Central memory CD8-positive, alpha-beta T cell (primary cell): ENCODE results near the gene DZIP1.

Experiments used
- ATAC-seq: fragments of 150-1000 bp; cut with Tn5 transposase; replicated peaks from 2 replicates; pipeline ENCODE4 v1.10.0; 2022; ENCODE audit warnings: mild to moderate bottlenecking, moderate FRiP score, moderate number of reproducible peaks; ENCODE audit not compliant: poor library complexity, severe bottlenecking; ENCODE audit errors: extremely low read depth
- DNase-seq, 2 donors: peaks; one replicate each; pipeline ENCODE4 v3.0.0; 2021; ENCODE audit warnings: low spot score in 2 of 2
- H3K27ac Mint-ChIP-seq: one replicate; pipeline ENCODE4 v1.8.0; 2022; ENCODE audit warnings: low read depth, mild to moderate bottlenecking, moderate library complexity, mixed read lengths
- H3K27me3 Mint-ChIP-seq: one replicate; pipeline ENCODE4 v1.8.0; 2022; ENCODE audit warnings: mixed read lengths
- H3K36me3 Mint-ChIP-seq: one replicate; pipeline ENCODE4 v1.8.0; 2022; ENCODE audit warnings: mild to moderate bottlenecking, moderate library complexity, mixed read lengths; ENCODE audit not compliant: insufficient read depth
- H3K4me1 Mint-ChIP-seq: one replicate; pipeline ENCODE4 v1.8.0; 2022; ENCODE audit warnings: mixed read lengths
- H3K4me3 Mint-ChIP-seq: one replicate; pipeline ENCODE4 v1.8.0; 2022; ENCODE audit warnings: mild to moderate bottlenecking, moderate library complexity, mixed read lengths
- H3K9me3 Mint-ChIP-seq: one replicate; pipeline ENCODE4 v1.8.0; 2022; ENCODE audit warnings: mixed read lengths

DZIP1 gene

GRCh38 chr13:95636853-95637252 is 7.7 kb downstream of the DZIP1 start:
- peaks cover 49% of the 10 kb centered on the region for H3K27me3 Mint-ChIP-seq
- H3K9me3 Mint-ChIP-seq: no peaks in the 10 kb centered on the region
- no peak overlapping the region for H3K27ac Mint-ChIP-seq
- H3K4me1 Mint-ChIP-seq: no peaks in the 10 kb centered on the region
- H3K4me3 Mint-ChIP-seq: no peak overlapping the region
- H3K36me3 Mint-ChIP-seq: no peaks in the 10 kb centered on the region
- DNase-seq (no peak), ATAC-seq (no peak)

GRCh38 chr13:95630593-95630992 is 13.9 kb downstream of the DZIP1 start:
- H3K27ac Mint-ChIP-seq: no peak overlapping the region
- DNase-seq: no peak
- H3K9me3 Mint-ChIP-seq: no peaks in the 10 kb centered on the region
- H3K36me3 Mint-ChIP-seq: no peaks in the 10 kb centered on the region
- H3K4me3 Mint-ChIP-seq: no peak overlapping the region
- no peaks in the 10 kb centered on the region for H3K4me1 Mint-ChIP-seq
- H3K27me3 Mint-ChIP-seq: peaks cover 47% of the 10 kb centered on the region
- ATAC-seq: no peak

DNA sequence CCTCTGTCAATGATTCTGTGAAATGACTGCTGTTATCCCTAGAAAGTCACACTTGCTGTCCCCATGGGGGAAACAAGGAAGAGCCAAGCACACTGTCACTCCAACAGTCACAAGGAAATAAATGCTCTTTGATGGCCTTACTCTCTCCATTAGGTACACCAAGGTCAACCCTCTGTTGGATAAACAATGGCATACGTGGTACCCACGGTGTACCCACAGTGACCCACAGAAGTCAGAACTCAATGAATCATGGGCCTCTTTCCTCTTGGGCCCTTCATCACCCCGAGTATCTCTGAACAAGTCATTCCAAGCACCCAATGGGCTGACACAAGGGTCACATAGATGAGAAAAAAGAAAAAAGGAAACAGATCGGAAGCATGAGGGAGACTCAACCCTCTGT is 15.4 kb downstream of the DZIP1 start:
- Mint-ChIP-seq H3K4me3 (no peak overlapping the region), H3K9me3 (no peaks in the 10 kb centered on the region), H3K4me1 (no peaks in the 10 kb centered on the region), H3K27me3 (peaks cover 48% of the 10 kb centered on the region), H3K36me3 (no peaks in the 10 kb centered on the region), H3K27ac (no peak overlapping the region)
- ATAC-seq: no peak
- DNase-seq: no peak

DNA sequence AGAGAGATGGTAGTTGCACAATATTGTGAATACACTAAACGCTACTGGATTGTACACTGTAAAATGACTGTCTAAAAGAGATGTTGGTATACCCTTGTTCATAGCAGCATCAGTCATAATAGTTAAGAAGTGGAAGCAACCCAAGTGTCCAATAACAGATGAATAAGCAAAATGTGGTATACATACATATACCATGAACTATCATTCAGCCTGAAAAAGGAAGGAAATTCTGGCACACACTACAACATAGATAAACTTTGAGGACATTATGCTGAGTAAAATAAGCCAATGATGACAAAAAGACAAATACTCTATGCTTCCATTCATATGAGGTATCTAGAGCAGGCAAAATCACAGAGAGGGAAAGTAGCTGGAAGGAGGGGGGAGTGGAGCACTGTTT is 16.0 kb downstream of the DZIP1 start:
- Mint-ChIP-seq H3K4me3 (no peak overlapping the region), H3K4me1 (no peaks in the 10 kb centered on the region), H3K27ac (no peak overlapping the region), H3K27me3 (peaks cover 44% of the 10 kb centered on the region), H3K36me3 (no peaks in the 10 kb centered on the region), H3K9me3 (no peaks in the 10 kb centered on the region)
- no peak for DNase-seq
- ATAC-seq: no peak

GRCh38 chr13:95627590-95627989 is 16.9 kb downstream of the DZIP1 start:
- H3K4me3 Mint-ChIP-seq: no peak overlapping the region
- H3K27me3 Mint-ChIP-seq: peaks cover 42% of the 10 kb centered on the region
- DNase-seq: no peak
- H3K9me3 Mint-ChIP-seq: no peaks in the 10 kb centered on the region
- no peaks in the 10 kb centered on the region for H3K36me3 Mint-ChIP-seq
- ATAC-seq: no peak
- no peaks in the 10 kb centered on the region for H3K4me1 Mint-ChIP-seq
- no peak overlapping the region for H3K27ac Mint-ChIP-seq

- no peaks in the 10 kb centered on the region for H3K36me3 Mint-ChIP-seq
These were observed 17.7 kb downstream of the DZIP1 start for GRCh38 chr13:95626768-95627167.

GRCh38 chr13:95624020-95624419 is 20.5 kb downstream of the DZIP1 start:
- Mint-ChIP-seq H3K27me3 (peaks cover 49% of the 10 kb centered on the region), H3K27ac (no peak overlapping the region), H3K36me3 (no peaks in the 10 kb centered on the region), H3K4me1 (no peaks in the 10 kb centered on the region), H3K4me3 (no peak overlapping the region), H3K9me3 (no peaks in the 10 kb centered on the region)
- ATAC-seq (no peak), DNase-seq (no peak)

More at GRCh38 chr13:95626768-95627167, 17.7 kb downstream of the DZIP1 start:
- ATAC-seq: no peak
- no peak overlapping the region for H3K4me3 Mint-ChIP-seq
- H3K27ac Mint-ChIP-seq: no peak overlapping the region
- no peak for DNase-seq
- H3K27me3 Mint-ChIP-seq: peaks cover 40% of the 10 kb centered on the region
- H3K4me1 Mint-ChIP-seq: no peaks in the 10 kb centered on the region
- no peaks in the 10 kb centered on the region for H3K9me3 Mint-ChIP-seq

- Mint-ChIP-seq H3K36me3 (no peaks in the 10 kb centered on the region), H3K4me3 (no peak overlapping the region), H3K27ac (no peak overlapping the region), H3K27me3 (peaks cover 57% of the 10 kb centered on the region), H3K9me3 (no peaks in the 10 kb centered on the region), H3K4me1 (no peaks in the 10 kb centered on the region)
- ATAC-seq (no peak), DNase-seq (no peak)
These were observed 21.4 kb downstream of the DZIP1 start for GRCh38 chr13:95623141-95623540.

- no peak overlapping the region for H3K4me3 Mint-ChIP-seq
These were observed 23.5 kb downstream of the DZIP1 start for GRCh38 chr13:95620825-95621498.

GRCh38 chr13:95620030-95620824 is 24.3 kb downstream of the DZIP1 start:
- no peaks in the 10 kb centered on the region for H3K36me3 Mint-ChIP-seq
- H3K4me3 Mint-ChIP-seq: no peak overlapping the region
- no peaks in the 10 kb centered on the region for H3K4me1 Mint-ChIP-seq
- no peak for DNase-seq
- ATAC-seq: no peak
- no peak overlapping the region for H3K27ac Mint-ChIP-seq
- no peaks in the 10 kb centered on the region for H3K9me3 Mint-ChIP-seq
- H3K27me3 Mint-ChIP-seq: peaks cover 66% of the 10 kb centered on the region

More at GRCh38 chr13:95620825-95621498, 23.5 kb downstream of the DZIP1 start:
- Mint-ChIP-seq H3K4me1 (no peaks in the 10 kb centered on the region), H3K27me3 (peaks cover 69% of the 10 kb centered on the region), H3K27ac (no peak overlapping the region), H3K36me3 (no peaks in the 10 kb centered on the region), H3K9me3 (no peaks in the 10 kb centered on the region)
- DNase-seq (no peak), ATAC-seq (no peak)

DNA sequence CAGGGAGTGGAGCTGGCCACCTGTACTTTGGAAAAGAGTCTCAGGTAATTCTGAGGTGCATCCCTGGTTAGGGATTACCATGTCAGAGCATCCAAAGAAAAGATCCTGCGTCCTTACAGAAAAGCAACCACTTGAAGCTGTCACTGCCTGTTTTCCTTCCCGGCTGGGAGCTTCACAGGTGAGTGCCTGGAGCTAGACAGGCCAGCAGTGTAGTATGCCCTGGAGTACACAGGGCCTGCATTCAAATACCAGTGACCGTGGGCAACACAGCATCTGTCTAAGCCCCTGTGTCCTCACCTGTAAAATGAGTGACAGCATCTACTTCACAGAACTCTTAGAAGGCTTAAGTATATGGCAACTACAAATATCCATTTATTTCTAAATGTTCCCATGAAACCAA is 29.0 kb downstream of the DZIP1 start:
- Mint-ChIP-seq H3K4me1 (no peaks in the 10 kb centered on the region), H3K4me3 (no peak overlapping the region), H3K9me3 (no peaks in the 10 kb centered on the region), H3K27me3 (peaks cover 71% of the 10 kb centered on the region), H3K27ac (no peak overlapping the region), H3K36me3 (no peaks in the 10 kb centered on the region)
- DNase-seq: no peak
- no peak for ATAC-seq

GRCh38 chr13:95614641-95615245 is 29.8 kb downstream of the DZIP1 start:
- H3K36me3 Mint-ChIP-seq: no peaks in the 10 kb centered on the region
- no peak overlapping the region for H3K27ac Mint-ChIP-seq
- H3K27me3 Mint-ChIP-seq: peaks cover 71% of the 10 kb centered on the region
- ATAC-seq: no peak
- no peaks in the 10 kb centered on the region for H3K4me1 Mint-ChIP-seq
- H3K4me3 Mint-ChIP-seq: no peak overlapping the region
- H3K9me3 Mint-ChIP-seq: no peaks in the 10 kb centered on the region
- DNase-seq: no peak
